ENCODE results near the gene MYL6.

GRCh38 chr12:56117778-56118687 is 40.1 kb upstream of the MYL6 start, which contains the start of gene ZC3H10:
- TF ChIP-seq SPI1 (IDR thresholded peaks at IDR 0.05; ENCODE audit: borderline replicate concordance, low read depth) (peak; percentile 65; the same call in 1 of the 2 replicates), CTCF (IDR thresholded peaks at IDR 0.05; ENCODE audit: insufficient read depth, low read length) (no peak), POLR2AphosphoS5 (IDR thresholded peaks at IDR 0.05; ENCODE audit: low read depth) (peak; percentile 100), REST (IDR thresholded peaks at IDR 0.05; ENCODE audit: insufficient replicate concordance, low read depth) (no peak), GABPA (IDR thresholded peaks at IDR 0.05; ENCODE audit: low read depth) (peak; percentile 98)

Measured in HL-60 (cell line).